IMR-90 (cell line): ENCODE results near the gene CORO1C.

Experiments
- CEBPB ChIP-seq: IDR thresholded peaks from 2 replicates; pipeline ENCODE4 v1.6.1; 2012; ENCODE audit warnings: low read depth, low read length, improper control_type of control experiment
- CHD1 ChIP-seq: IDR thresholded peaks from 2 replicates; pipeline ENCODE4 v1.6.1; 2012; ENCODE audit warnings: low read depth, low read length, improper control_type of control experiment
- CTCF ChIP-seq: conservative IDR thresholded peaks from 2 replicates; pipeline ENCODE4 v1.5.1; 2012; ENCODE audit warnings: mild to moderate bottlenecking, low read depth, low read length, improper control_type of control experiment
- MAFK ChIP-seq: IDR thresholded peaks from 2 replicates; pipeline ENCODE4 v1.6.1; 2012; ENCODE audit warnings: low read depth, low read length, improper control_type of control experiment
- MXI1 ChIP-seq: IDR thresholded peaks from 2 replicates; pipeline ENCODE4 v1.6.1; 2012; ENCODE audit warnings: low read depth, mild to moderate bottlenecking, low read length, moderate library complexity, borderline replicate concordance
- NFE2L2 ChIP-seq: fragments of 150-350 bp; IDR thresholded peaks from 2 replicates; pipeline ENCODE4 v1.6.1; 2016; ENCODE audit warnings: low read depth, mild to moderate bottlenecking, low read length
- POLR2A ChIP-seq: IDR thresholded peaks from 2 replicates; pipeline ENCODE4 v1.6.1; 2012; ENCODE audit warnings: mild to moderate bottlenecking, low read depth, low read length
- RFX5 ChIP-seq: IDR thresholded peaks from 2 replicates; pipeline ENCODE4 v1.8.0; 2012; ENCODE audit warnings: low read depth, mild to moderate bottlenecking, low read length, moderate library complexity
- SMC3 ChIP-seq: fragments of 150-350 bp; IDR thresholded peaks from 2 replicates; pipeline ENCODE4 v1.6.1; 2016; ENCODE audit warnings: low read depth, mild to moderate bottlenecking, antibody characterized with exemption, low read length, moderate library complexity
- USF2 ChIP-seq: fragments of 150-350 bp; IDR thresholded peaks from 2 replicates; pipeline ENCODE4 v1.6.1; 2017; ENCODE audit warnings: mild to moderate bottlenecking, antibody characterized with exemption, low read length, low read depth

- no peak for TF ChIP-seq POLR2A
- TF ChIP-seq MXI1 = no peak
- TF ChIP-seq CTCF = no peak
- TF ChIP-seq MAFK = no peak
- no peak for TF ChIP-seq NFE2L2
- peak; percentile 63 for TF ChIP-seq CEBPB
- no peak for TF ChIP-seq USF2
- TF ChIP-seq RFX5 = no peak
- TF ChIP-seq CHD1 = no peak
- no peak for TF ChIP-seq SMC3
Measured at GRCh38 chr12:108773798-108774788, 42.8 kb upstream of the CORO1C start.
